ENCODE data around the gene FMR1. TPM values are rescaled to one million over a fixed set of nuclear protein-coding genes. Genes with fewer than 3 reads are reported as not detected.

Gene FMR1
- total RNA-seq, 4 donors from 2014 or later = 26.9 to 86.8 (median 66.5) TPM

- intact Hi-C loops (cut with DNase I; ENCODE audit: low total_unique reads) = no loop called here
- H3K27me3 ChIP-seq = no peaks in the 10 kb centered on the region
- TF ChIP-seq CTCF (IDR thresholded peaks at IDR 0.05) (no peak), POLR2A (IDR thresholded peaks at IDR 0.05) (no peak)
- no peaks in the 10 kb centered on the region for H3K36me3 ChIP-seq
- no peaks in the 10 kb centered on the region for H3K4me1 ChIP-seq
- no peak overlapping the region for H3K27ac ChIP-seq
- H3K9me3 ChIP-seq = no peaks in the 10 kb centered on the region
- no peak for DNase-seq
- H3K4me3 ChIP-seq = no peak overlapping the region
Measured at GRCh38 chrX:147902270-147902669, 9.4 kb upstream of the FMR1 start.

GRCh38 chrX:147908106-147908505 lies 3.6 kb upstream of the FMR1 start:
- DNase-seq = no peak
- H3K4me1 ChIP-seq = no peaks in the 10 kb centered on the region
- no peaks in the 10 kb centered on the region for H3K36me3 ChIP-seq
- no peak for TF ChIP-seq POLR2A (IDR thresholded peaks at IDR 0.05)
- TF ChIP-seq CTCF (IDR thresholded peaks at IDR 0.05) = no peak
- no peaks in the 10 kb centered on the region for H3K9me3 ChIP-seq
- no peak overlapping the region for H3K4me3 ChIP-seq
- H3K27ac ChIP-seq = no peak overlapping the region
- H3K27me3 ChIP-seq = no peaks in the 10 kb centered on the region
- intact Hi-C loops (cut with DNase I; ENCODE audit: low total_unique reads) = no loop called here

- no peak overlapping the region for H3K27ac ChIP-seq
Measured at GRCh38 chrX:147910607-147911006, 1.1 kb upstream of the FMR1 start.

GRCh38 chrX:147912093-147912801 lies 528 bp downstream of the FMR1 start:
- Histone ChIP-seq H3K27ac (peak overlapping the region; percentile 90 to 91), H3K4me3 (peak overlapping the region; percentile 62 to 76), H3K4me1 (no peaks in the 10 kb centered on the region), H3K27me3 (no peaks in the 10 kb centered on the region), H3K36me3 (no peaks in the 10 kb centered on the region), H3K9me3 (no peaks in the 10 kb centered on the region)
- DNase-seq = peak; percentile 19 to 29
- TF ChIP-seq CTCF (IDR thresholded peaks at IDR 0.05) = no peak
- no peak for TF ChIP-seq POLR2A (IDR thresholded peaks at IDR 0.05)
- intact Hi-C loops (cut with DNase I; ENCODE audit: low total_unique reads) = no loop called here

More at GRCh38 chrX:147910607-147911006, 1.1 kb upstream of the FMR1 start:
- intact Hi-C loops (cut with DNase I; ENCODE audit: low total_unique reads) = no loop called here
- Histone ChIP-seq H3K4me1 (no peaks in the 10 kb centered on the region), H3K4me3 (no peak overlapping the region), H3K9me3 (no peaks in the 10 kb centered on the region), H3K36me3 (no peaks in the 10 kb centered on the region), H3K27me3 (no peaks in the 10 kb centered on the region)
- DNase-seq = no peak
- TF ChIP-seq POLR2A (IDR thresholded peaks at IDR 0.05) (no peak), CTCF (IDR thresholded peaks at IDR 0.05) (no peak)

GRCh38 chrX:147913570-147913969 lies 1.9 kb downstream of the FMR1 start:
- intact Hi-C loops (cut with DNase I; ENCODE audit: low total_unique reads) = no loop called here
- DNase-seq = no peak
- peak overlapping the region in 1 of 2 donors; percentile 62 for H3K4me3 ChIP-seq

More at GRCh38 chrX:147913570-147913969, 1.9 kb downstream of the FMR1 start:
- no peak for TF ChIP-seq CTCF (IDR thresholded peaks at IDR 0.05)
- no peak for TF ChIP-seq POLR2A (IDR thresholded peaks at IDR 0.05)
- Histone ChIP-seq H3K27me3 (no peaks in the 10 kb centered on the region), H3K9me3 (no peaks in the 10 kb centered on the region), H3K4me1 (peaks cover 0 to 3% of the 10 kb centered on the region in 2 donors), H3K27ac (no peak overlapping the region), H3K36me3 (no peaks in the 10 kb centered on the region)
